HL-60 (cell line): Measurements from ENCODE around the gene GNG3.

Experiments
- DNase-seq, 2 experiments: peaks; one replicate each; pipeline ENCODE4 v3.0.0-alpha.2; 2010 to 2020; ENCODE audit warnings: low read depth in 1 of 2, low spot score in 1 of 2
- H3K27ac ChIP-seq: fragments of 250-450 bp; sonication (Bioruptor Pico); replicated peaks from 2 replicates; pipeline ENCODE4 v1.5.1; 2020; ENCODE audit warnings: mild to moderate bottlenecking, moderate library complexity
- H3K27me3 ChIP-seq: fragments of 250-450 bp; sonication (Bioruptor Pico); 2 replicates; pipeline ENCODE4 v1.5.1; 2021; ENCODE audit warnings: mild to moderate bottlenecking, moderate library complexity; ENCODE audit not compliant: insufficient read depth, poor library complexity, severe bottlenecking
- H3K4me3 ChIP-seq: replicated peaks from 2 replicates; pipeline ENCODE4 v1.5.1; 2011; ENCODE audit warnings: mild to moderate bottlenecking, control low read depth, low read length; ENCODE audit not compliant: insufficient read depth
- GABPA ChIP-seq: IDR thresholded peaks from 2 replicates; pipeline ENCODE4 v1.6.1; 2012; ENCODE audit warnings: low read depth
- POLR2AphosphoS5 ChIP-seq: IDR thresholded peaks from 2 replicates; pipeline ENCODE4 v1.6.1; 2012; ENCODE audit warnings: low read depth
- SPI1 ChIP-seq: IDR thresholded peaks from 2 replicates; pipeline ENCODE4 v1.6.1; 2012; ENCODE audit warnings: low read depth, mild to moderate bottlenecking, borderline replicate concordance
- TF ChIP-seq, protein P1 (sequence below): IDR thresholded peaks from one replicate; pipeline ENCODE4 v1.5.1; 2011; ENCODE audit warnings: low read length, control low read depth, inconsistent platforms; ENCODE audit not compliant: insufficient read depth
- TF ChIP-seq, protein P2 (sequence below): IDR thresholded peaks from 2 replicates; pipeline ENCODE4 v1.6.1; 2012; ENCODE audit warnings: low read depth; ENCODE audit not compliant: insufficient replicate concordance

GNG3 gene

DNA sequence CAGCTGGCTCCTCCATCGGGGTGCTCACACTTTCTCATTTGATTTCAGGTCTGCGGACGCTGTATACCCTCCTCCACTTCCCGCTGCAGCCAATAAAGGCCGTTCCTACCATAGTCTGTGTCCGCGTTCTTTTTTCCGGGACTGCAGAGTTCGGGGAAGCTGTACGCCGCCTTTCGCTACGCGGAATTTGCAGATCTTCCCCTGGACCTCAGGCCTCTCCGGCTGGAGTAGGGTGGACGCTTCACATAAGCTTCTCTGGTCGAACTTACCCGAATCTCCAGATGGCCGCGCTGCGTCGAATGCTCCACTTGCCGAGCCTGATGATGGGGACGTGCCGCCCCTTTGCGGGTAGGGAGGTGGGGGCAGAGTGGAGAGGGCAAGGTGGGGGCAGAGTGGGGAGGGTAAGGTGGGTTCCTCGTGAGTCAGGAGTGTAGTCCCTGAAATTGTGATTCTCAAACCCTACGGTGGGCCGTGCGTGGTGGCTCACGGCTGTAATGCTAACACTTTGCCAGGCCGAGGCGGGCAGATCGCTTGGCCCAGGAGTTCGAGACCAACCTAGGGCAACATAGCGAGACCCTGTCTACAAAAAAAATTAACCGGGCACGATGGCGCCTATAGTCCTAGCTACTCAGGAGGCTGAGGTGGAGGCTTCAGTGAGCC, 41.7 kb upstream of the GNG3 start:
- peak overlapping the region; percentile 78 for H3K27ac ChIP-seq
- DNase-seq = peak; percentile 54 to 75
- H3K4me3 ChIP-seq = peak overlapping the region; percentile 72
- TF ChIP-seq POLR2AphosphoS5 = peak; percentile 64; the same call in 1 of the 2 replicates
- TF ChIP-seq, protein P1, sequence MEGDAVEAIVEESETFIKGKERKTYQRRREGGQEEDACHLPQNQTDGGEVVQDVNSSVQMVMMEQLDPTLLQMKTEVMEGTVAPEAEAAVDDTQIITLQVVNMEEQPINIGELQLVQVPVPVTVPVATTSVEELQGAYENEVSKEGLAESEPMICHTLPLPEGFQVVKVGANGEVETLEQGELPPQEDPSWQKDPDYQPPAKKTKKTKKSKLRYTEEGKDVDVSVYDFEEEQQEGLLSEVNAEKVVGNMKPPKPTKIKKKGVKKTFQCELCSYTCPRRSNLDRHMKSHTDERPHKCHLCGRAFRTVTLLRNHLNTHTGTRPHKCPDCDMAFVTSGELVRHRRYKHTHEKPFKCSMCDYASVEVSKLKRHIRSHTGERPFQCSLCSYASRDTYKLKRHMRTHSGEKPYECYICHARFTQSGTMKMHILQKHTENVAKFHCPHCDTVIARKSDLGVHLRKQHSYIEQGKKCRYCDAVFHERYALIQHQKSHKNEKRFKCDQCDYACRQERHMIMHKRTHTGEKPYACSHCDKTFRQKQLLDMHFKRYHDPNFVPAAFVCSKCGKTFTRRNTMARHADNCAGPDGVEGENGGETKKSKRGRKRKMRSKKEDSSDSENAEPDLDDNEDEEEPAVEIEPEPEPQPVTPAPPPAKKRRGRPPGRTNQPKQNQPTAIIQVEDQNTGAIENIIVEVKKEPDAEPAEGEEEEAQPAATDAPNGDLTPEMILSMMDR = no peak
- no peaks in the 10 kb centered on the region for H3K27me3 ChIP-seq

DNA sequence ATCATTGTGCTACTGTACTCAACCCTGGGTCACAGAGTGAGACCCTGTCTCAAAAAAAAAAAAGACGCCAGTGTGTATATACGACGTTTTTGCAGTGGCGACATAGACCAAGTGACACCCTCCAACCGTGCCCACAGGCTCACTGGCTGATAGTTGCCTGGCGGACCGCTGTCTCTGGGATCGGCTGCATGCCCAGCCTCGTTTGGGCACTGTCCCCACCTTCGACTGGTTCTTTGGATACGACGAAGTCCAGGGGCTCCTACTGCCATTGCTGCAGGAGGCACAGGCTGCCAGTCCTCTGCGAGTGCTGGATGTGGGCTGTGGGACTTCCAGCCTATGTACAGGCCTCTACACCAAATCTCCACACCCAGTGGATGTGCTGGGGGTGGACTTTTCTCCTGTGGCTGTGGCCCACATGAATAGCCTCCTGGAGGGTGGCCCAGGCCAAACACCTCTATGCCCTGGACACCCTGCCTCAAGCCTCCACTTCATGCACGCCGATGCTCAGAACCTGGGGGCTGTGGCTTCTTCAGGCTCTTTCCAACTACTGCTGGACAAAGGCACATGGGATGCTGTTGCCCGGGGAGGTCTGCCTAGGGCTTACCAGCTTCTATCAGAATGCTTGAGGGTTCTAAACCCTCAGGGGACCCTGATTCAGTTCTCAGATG, 41.1 kb upstream of the GNG3 start:
- TF ChIP-seq GABPA = no peak
- TF ChIP-seq, protein P1 = no peak
- H3K27me3 ChIP-seq = no peaks in the 10 kb centered on the region
- peak in 1 of 2 experiments; percentile 29 for DNase-seq
- peak overlapping the region; percentile 72 for H3K4me3 ChIP-seq
- H3K27ac ChIP-seq = peak overlapping the region; percentile 78

DNA sequence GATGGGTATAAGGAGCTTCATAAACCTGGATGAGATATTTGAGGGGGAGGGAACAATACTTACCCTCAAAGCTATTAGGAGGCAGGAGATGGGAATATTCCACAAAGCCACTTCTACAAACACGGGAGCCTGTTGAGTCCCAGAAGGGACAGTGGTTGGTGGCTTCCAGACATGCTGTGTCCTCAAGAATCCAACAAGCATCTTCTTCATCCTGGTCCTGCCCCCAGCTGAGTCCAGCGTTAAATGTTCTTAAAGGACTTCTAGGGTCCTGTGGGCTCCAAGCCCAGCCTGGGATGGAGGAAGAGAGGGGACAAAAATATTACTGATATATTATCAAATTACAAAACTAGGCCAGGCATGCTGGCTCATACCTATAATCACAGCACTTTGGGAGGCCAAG, 40.0 kb upstream of the GNG3 start:
- Histone ChIP-seq H3K4me3 (no peak overlapping the region), H3K27ac (no peak overlapping the region; the same call in 1 of the 2 replicates), H3K27me3 (no peaks in the 10 kb centered on the region)
- no peak for DNase-seq
- TF ChIP-seq GABPA = no peak
- TF ChIP-seq, protein P2, sequence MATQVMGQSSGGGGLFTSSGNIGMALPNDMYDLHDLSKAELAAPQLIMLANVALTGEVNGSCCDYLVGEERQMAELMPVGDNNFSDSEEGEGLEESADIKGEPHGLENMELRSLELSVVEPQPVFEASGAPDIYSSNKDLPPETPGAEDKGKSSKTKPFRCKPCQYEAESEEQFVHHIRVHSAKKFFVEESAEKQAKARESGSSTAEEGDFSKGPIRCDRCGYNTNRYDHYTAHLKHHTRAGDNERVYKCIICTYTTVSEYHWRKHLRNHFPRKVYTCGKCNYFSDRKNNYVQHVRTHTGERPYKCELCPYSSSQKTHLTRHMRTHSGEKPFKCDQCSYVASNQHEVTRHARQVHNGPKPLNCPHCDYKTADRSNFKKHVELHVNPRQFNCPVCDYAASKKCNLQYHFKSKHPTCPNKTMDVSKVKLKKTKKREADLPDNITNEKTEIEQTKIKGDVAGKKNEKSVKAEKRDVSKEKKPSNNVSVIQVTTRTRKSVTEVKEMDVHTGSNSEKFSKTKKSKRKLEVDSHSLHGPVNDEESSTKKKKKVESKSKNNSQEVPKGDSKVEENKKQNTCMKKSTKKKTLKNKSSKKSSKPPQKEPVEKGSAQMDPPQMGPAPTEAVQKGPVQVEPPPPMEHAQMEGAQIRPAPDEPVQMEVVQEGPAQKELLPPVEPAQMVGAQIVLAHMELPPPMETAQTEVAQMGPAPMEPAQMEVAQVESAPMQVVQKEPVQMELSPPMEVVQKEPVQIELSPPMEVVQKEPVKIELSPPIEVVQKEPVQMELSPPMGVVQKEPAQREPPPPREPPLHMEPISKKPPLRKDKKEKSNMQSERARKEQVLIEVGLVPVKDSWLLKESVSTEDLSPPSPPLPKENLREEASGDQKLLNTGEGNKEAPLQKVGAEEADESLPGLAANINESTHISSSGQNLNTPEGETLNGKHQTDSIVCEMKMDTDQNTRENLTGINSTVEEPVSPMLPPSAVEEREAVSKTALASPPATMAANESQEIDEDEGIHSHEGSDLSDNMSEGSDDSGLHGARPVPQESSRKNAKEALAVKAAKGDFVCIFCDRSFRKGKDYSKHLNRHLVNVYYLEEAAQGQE = no peak
- TF ChIP-seq, protein P1 = no peak
- TF ChIP-seq POLR2AphosphoS5 = no peak; the same call in 1 of the 2 replicates
- TF ChIP-seq SPI1 = no peak

DNA sequence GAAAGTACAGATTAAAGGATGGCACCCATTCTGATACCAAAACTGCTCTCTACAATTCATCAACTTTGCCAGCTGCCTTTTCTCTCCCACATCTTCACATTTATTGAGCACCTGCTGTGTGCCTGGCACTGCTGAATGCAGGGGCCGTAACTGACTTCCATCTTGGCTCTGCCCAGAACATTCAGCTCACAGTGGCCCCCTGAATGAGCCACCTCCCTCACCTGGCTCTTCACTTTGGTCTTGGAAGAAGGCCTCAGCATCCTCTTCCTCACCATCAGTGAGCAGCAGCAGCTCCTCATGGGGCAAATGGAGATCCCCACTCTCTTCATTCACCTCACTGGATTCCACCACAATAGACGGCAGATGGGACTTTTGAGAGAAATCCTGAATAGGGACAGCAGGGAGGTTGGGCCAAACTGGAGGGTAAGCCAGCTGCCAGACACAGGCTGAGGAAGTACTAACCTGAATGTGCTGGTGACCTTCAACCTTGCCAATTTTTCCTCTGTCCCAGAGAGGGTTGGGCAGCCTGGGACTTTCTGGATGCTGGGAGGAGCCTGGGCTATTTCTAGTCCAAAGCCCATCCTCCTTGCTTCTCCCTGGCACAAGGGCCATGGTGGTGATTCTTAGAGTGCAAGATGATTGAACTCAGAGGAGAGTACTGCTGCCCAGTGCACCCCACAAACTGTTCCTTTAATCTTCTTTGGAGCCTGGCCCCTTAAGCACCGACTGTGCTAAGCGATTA, 37.9 kb upstream of the GNG3 start:
- no peak for DNase-seq
- H3K4me3 ChIP-seq = no peak overlapping the region
- no peak overlapping the region for H3K27ac ChIP-seq
- no peaks in the 10 kb centered on the region for H3K27me3 ChIP-seq
- TF ChIP-seq, protein P2 = no peak
- TF ChIP-seq POLR2AphosphoS5 = no peak
- TF ChIP-seq GABPA = no peak
- TF ChIP-seq SPI1 = no peak
- TF ChIP-seq, protein P1 = no peak
